ENCODE results near the gene CXCL13. TPM values are rescaled to one million over a fixed set of nuclear protein-coding genes. Genes with fewer than 3 reads are reported as not detected.

Gene CXCL13
- total and polyA plus RNA-seq, 2 of the 8 experiments (the other 6 are each of a cell fraction or from before 2014, with no cell fraction given) = not detected

- peak; percentile 32 to 60 (median 43) for TF ChIP-seq CTCF (IDR thresholded peaks at IDR 0.05; ENCODE audit: control extremely low read depth in 1 of 3, insufficient read depth in 1 of 3, low read depth in 1 of 3, low read length in 3 of 3)
- TF ChIP-seq SIRT6 (IDR thresholded peaks at IDR 0.05; ENCODE audit: low read length) = no peak
- TF ChIP-seq SIN3A (conservative IDR thresholded peaks at IDR 0.05 in 1 of 2, IDR thresholded peaks at IDR 0.05 in 1 of 2; ENCODE audit: low read depth in 1 of 2, low read length in 2 of 2) = no peak
These were observed 27.5 kb upstream of the CXCL13 start (continued) for GRCh38 chr4:77578145-77578544.

Measured in H1 (cell line).